ENCODE data around the gene GAB2.

- TF ChIP-seq CTCF (conservative IDR thresholded peaks at IDR 0.05) (no peak), ZFX (IDR thresholded peaks at IDR 0.05) (no peak)
Measured at GRCh38 chr11:78408619-78409018, 9.0 kb downstream of the GAB2 start.
